OCI-LY7 (cell line): ENCODE results near the gene TMEM190.

Source experiments
- CTCF ChIP-seq: fragments of 200-600 bp; sonication (generic); conservative IDR thresholded peaks from 2 replicates; pipeline ENCODE4 v1.5.1; 2014; ENCODE audit warnings: mild to moderate bottlenecking, antibody characterized with exemption, low read length, moderate library complexity, mixed read lengths
- EZH2phosphoT487 ChIP-seq: fragments of 200-600 bp; sonication (generic); IDR thresholded peaks from 2 replicates; pipeline ENCODE4 v1.6.1; 2018; ENCODE audit warnings: low read depth, borderline replicate concordance, mild to moderate bottlenecking, mixed run types, antibody characterized with exemption, low read length, moderate library complexity, mixed read lengths

GRCh38 chr19:55377356-55378131 is 918 bp downstream of the TMEM190 start:
- TF ChIP-seq CTCF: no peak
- TF ChIP-seq EZH2phosphoT487: no peak
